K562 (cell line): Measurements from ENCODE around the gene SH2D3A. TPM values are rescaled to one million over a fixed set of nuclear protein-coding genes. Genes with fewer than 3 reads are reported as not detected.
A peak's percentile ranks its signal among the peaks of the same experiment; 100 is the strongest.

ENCODE experiments used
- BMI1 ChIP-seq: fragments of 150-350 bp; IDR thresholded peaks from 2 replicates; pipeline ENCODE4 v1.6.1; 2014; ENCODE audit warnings: low read length
- CSDE1 ChIP-seq, 2 experiments: fragments of 450-650 bp; IDR thresholded peaks; 2 replicates each; pipeline ENCODE4 v1.6.1; 2016; ENCODE audit warnings: mild to moderate bottlenecking in 1 of 2
- HDAC8 ChIP-seq: fragments of 450-650 bp; IDR thresholded peaks from 2 replicates; pipeline ENCODE4 v1.6.1; 2016; ENCODE audit warnings: mild to moderate bottlenecking, missing genetic modification characterization, moderate library complexity, missing compliant biosample characterization
- HMG20B ChIP-seq: fragments of 250-450 bp; sonication (Bioruptor Pico); IDR thresholded peaks from 2 replicates; pipeline ENCODE4 v1.5.0; 2021; ENCODE audit warnings: mild to moderate bottlenecking
- HNRNPUL1 ChIP-seq: fragments of 200-400 bp; formaldehyde crosslinking; IDR thresholded peaks from 2 replicates; pipeline ENCODE4 v1.6.1; 2017; ENCODE audit warnings: low read length
- MAFF ChIP-seq: IDR thresholded peaks from 2 replicates; pipeline ENCODE4 v1.6.1; 2012; ENCODE audit warnings: low read length, improper control_type of control experiment
- MBD2 ChIP-seq: sonication (generic); IDR thresholded peaks from 2 replicates; pipeline ENCODE4 v1.6.1; 2016; ENCODE audit warnings: low read depth, borderline replicate concordance
- MYBL2 ChIP-seq, 2 experiments: fragments of 450-650 bp in 1 of 2; sonication (generic) in 1 of 2; formaldehyde crosslinking in 1 of 2; IDR thresholded peaks; 2 replicates each; pipeline versions ENCODE4 v1.6.1 to v1.8.1; 2017 to 2022; ENCODE audit warnings: borderline replicate concordance in 1 of 2, inconsistent platforms in 1 of 2, low read depth in 1 of 2, mild to moderate bottlenecking in 1 of 2, missing genetic modification reagents in 1 of 2, moderate library complexity in 1 of 2
- PCBP1 ChIP-seq: fragments of 200-400 bp; formaldehyde crosslinking; IDR thresholded peaks from 2 replicates; pipeline ENCODE4 v1.6.1; 2018; ENCODE audit warnings: mild to moderate bottlenecking, low read depth, low read length; ENCODE audit not compliant: poor library complexity, severe bottlenecking
- POLR3A ChIP-seq: IDR thresholded peaks from 2 replicates; pipeline ENCODE4 v1.6.1; 2011; ENCODE audit warnings: borderline replicate concordance, mild to moderate bottlenecking, moderate library complexity; ENCODE audit not compliant: insufficient read length, insufficient read depth; ENCODE audit errors: extremely low read depth
- PTBP1 ChIP-seq: fragments of 200-400 bp; formaldehyde crosslinking; IDR thresholded peaks from 2 replicates; pipeline ENCODE4 v1.6.1; 2017; ENCODE audit warnings: low read depth, low read length
- SMC3 ChIP-seq: conservative IDR thresholded peaks from 2 replicates; pipeline ENCODE4 v1.6.1; 2011; ENCODE audit warnings: low read depth, low read length, improper control_type of control experiment; ENCODE audit not compliant: insufficient read depth
- SOX6 ChIP-seq: fragments of 450-650 bp; IDR thresholded peaks from 2 replicates; pipeline ENCODE4 v1.6.1; 2014; ENCODE audit warnings: mild to moderate bottlenecking
- THRB ChIP-seq: fragments of 450-650 bp; formaldehyde crosslinking; conservative IDR thresholded peaks from 2 replicates; pipeline ENCODE4 v1.4.0; 2022; ENCODE audit warnings: mild to moderate bottlenecking, missing genetic modification characterization
- TSC22D4 ChIP-seq: fragments of 450-650 bp; IDR thresholded peaks from 2 replicates; pipeline ENCODE4 v1.6.1; 2016; ENCODE audit warnings: missing genetic modification characterization, missing biosample characterization, control low read depth
- ZBTB1 ChIP-seq: sonication (generic); formaldehyde crosslinking; IDR thresholded peaks from 2 replicates; pipeline ENCODE4 v1.8.1; 2023; ENCODE audit warnings: missing genetic modification reagents, low read depth, mild to moderate bottlenecking, borderline replicate concordance
- ZFP36 ChIP-seq: fragments of 150-350 bp; IDR thresholded peaks from 2 replicates; pipeline ENCODE4 v1.6.1; 2018; ENCODE audit warnings: low read length, low read depth; ENCODE audit not compliant: partially characterized antibody
- polyA plus RNA-seq, 8 experiments: library from polyadenylated mRNA; depleted of rRNA in 4 of 8; stranded (reverse) in 5 of 8; unstranded in 3 of 8; fragments of >200 nt; fragmentation: Nextera tagmentation in 2 of 8; fragmentation: Illumina TruSeq in 1 of 8; extraction: Ambion mirVana in 2 of 8; extraction: Trizol in 1 of 8; gene quantifications; 2 replicates each; pipeline versions ENCODE4 v1.2.1 to v1.2.3, GENCODE V29; 2011 to 2014; ENCODE audit warnings: inconsistent platforms in 1 of 8, missing spikeins in 1 of 8
- total RNA-seq, 7 experiments: library from RNA; depleted of rRNA in 6 of 7; stranded (reverse); fragments of >200 nt in 6 of 7; fragmentation: Illumina TruSeq in 2 of 7; extraction: Trizol in 2 of 7; gene quantifications; 2 replicates each; pipeline versions ENCODE4 v1.2.1 to v1.2.3, GENCODE V29; 2011 to 2021; ENCODE audit warnings: low replicate concordance in 1 of 7
- TF ChIP-seq, protein P1 (sequence below): sonication (generic); formaldehyde crosslinking; IDR thresholded peaks from 2 replicates; pipeline ENCODE4 v1.8.0; 2022; ENCODE audit warnings: mild to moderate bottlenecking, missing genetic modification reagents
- TF ChIP-seq, protein P2 (sequence below): fragments of 250-450 bp; sonication (Bioruptor Pico); IDR thresholded peaks from 2 replicates; pipeline ENCODE4 v1.5.0; 2020; ENCODE audit warnings: mild to moderate bottlenecking
- TF ChIP-seq, protein P3 (sequence below): fragments of 450-650 bp; formaldehyde crosslinking; IDR thresholded peaks from 2 replicates; pipeline ENCODE4 v1.4.0; 2022; ENCODE audit warnings: missing genetic modification characterization

The SH2D3A gene
- total and polyA plus RNA-seq, 9 of the 15 experiments (the other 6 are each of a cell fraction or from before 2014, with no cell fraction given), result 0.75 to 26.3 (median 8.9) TPM

DNA sequence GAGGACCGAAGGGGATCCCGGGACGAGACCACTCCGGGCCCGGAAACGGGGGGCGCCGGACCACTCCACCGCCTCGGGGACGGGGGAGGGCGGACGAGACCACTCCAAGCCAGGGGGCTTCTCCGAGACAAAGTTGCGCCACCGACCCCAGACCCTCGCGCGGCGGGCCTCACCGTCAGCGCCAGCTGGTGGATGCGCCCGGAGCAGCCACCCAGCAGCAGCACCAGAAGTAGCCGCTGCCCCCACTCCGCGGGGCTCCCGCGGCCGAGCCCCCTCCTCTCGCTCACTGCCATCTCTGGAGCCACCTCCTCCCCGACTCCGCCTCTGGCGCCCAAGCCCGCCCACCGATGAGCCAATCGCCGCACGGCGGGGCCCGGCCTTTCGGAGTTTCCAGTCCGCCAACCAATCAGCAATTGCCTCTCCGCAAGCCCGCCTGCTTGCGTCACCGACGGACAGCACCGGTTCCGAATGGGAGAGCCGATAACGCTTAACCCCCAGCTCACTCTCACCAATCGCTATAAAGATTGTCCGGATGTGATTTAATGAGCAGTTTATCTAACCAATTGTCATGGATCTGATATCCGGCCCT lies 29.9 kb downstream of the SH2D3A start, which contains the start of gene GPR108 (continued):
- TF ChIP-seq ZBTB1, result no peak
- no peak for TF ChIP-seq SMC3
- TF ChIP-seq MBD2, result peak; percentile 98
- TF ChIP-seq PCBP1, result peak; percentile 99
- no peak for TF ChIP-seq THRB (CRISPR knock-in tag)
- TF ChIP-seq MYBL2 (IDR thresholded peaks at IDR 0.05; ENCODE audit: low read depth), result no peak
- no peak for TF ChIP-seq MYBL2 (CRISPR knock-in tag; IDR thresholded peaks at IDR 0.05; ENCODE audit: borderline replicate concordance)
- TF ChIP-seq MAFF, result peak; percentile 56; the same call in 1 of the 2 replicates
- TF ChIP-seq TSC22D4, result no peak
- TF ChIP-seq, protein P1, sequence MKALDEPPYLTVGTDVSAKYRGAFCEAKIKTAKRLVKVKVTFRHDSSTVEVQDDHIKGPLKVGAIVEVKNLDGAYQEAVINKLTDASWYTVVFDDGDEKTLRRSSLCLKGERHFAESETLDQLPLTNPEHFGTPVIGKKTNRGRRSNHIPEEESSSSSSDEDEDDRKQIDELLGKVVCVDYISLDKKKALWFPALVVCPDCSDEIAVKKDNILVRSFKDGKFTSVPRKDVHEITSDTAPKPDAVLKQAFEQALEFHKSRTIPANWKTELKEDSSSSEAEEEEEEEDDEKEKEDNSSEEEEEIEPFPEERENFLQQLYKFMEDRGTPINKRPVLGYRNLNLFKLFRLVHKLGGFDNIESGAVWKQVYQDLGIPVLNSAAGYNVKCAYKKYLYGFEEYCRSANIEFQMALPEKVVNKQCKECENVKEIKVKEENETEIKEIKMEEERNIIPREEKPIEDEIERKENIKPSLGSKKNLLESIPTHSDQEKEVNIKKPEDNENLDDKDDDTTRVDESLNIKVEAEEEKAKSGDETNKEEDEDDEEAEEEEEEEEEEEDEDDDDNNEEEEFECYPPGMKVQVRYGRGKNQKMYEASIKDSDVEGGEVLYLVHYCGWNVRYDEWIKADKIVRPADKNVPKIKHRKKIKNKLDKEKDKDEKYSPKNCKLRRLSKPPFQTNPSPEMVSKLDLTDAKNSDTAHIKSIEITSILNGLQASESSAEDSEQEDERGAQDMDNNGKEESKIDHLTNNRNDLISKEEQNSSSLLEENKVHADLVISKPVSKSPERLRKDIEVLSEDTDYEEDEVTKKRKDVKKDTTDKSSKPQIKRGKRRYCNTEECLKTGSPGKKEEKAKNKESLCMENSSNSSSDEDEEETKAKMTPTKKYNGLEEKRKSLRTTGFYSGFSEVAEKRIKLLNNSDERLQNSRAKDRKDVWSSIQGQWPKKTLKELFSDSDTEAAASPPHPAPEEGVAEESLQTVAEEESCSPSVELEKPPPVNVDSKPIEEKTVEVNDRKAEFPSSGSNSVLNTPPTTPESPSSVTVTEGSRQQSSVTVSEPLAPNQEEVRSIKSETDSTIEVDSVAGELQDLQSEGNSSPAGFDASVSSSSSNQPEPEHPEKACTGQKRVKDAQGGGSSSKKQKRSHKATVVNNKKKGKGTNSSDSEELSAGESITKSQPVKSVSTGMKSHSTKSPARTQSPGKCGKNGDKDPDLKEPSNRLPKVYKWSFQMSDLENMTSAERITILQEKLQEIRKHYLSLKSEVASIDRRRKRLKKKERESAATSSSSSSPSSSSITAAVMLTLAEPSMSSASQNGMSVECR (CRISPR knock-in tag), result no peak
- TF ChIP-seq HDAC8, result no peak
- no peak for TF ChIP-seq POLR3A
- no peak for TF ChIP-seq BMI1
- TF ChIP-seq CSDE1 (IDR thresholded peaks at IDR 0.05), result no peak; a peak in 1 of 4 replicates
- TF ChIP-seq ZFP36, result no peak
- TF ChIP-seq SOX6, result no peak; the same call in 1 of the 2 replicates
- TF ChIP-seq, protein P2, sequence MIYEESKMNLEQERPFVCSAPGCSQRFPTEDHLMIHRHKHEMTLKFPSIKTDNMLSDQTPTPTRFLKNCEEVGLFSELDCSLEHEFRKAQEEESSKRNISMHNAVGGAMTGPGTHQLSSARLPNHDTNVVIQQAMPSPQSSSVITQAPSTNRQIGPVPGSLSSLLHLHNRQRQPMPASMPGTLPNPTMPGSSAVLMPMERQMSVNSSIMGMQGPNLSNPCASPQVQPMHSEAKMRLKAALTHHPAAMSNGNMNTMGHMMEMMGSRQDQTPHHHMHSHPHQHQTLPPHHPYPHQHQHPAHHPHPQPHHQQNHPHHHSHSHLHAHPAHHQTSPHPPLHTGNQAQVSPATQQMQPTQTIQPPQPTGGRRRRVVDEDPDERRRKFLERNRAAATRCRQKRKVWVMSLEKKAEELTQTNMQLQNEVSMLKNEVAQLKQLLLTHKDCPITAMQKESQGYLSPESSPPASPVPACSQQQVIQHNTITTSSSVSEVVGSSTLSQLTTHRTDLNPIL (CRISPR knock-in tag), result no peak
- TF ChIP-seq HMG20B (CRISPR knock-in tag), result no peak
- no peak for TF ChIP-seq PTBP1
- TF ChIP-seq HNRNPUL1, result no peak
- TF ChIP-seq, protein P3, sequence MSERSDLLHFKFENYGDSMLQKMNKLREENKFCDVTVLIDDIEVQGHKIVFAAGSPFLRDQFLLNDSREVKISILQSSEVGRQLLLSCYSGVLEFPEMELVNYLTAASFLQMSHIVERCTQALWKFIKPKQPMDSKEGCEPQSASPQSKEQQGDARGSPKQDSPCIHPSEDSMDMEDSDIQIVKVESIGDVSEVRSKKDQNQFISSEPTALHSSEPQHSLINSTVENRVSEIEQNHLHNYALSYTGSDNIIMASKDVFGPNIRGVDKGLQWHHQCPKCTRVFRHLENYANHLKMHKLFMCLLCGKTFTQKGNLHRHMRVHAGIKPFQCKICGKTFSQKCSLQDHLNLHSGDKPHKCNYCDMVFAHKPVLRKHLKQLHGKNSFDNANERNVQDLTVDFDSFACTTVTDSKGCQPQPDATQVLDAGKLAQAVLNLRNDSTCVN (CRISPR knock-in tag), result no peak
